MM.1S (cell line): ENCODE results near the gene BTD.

Experiments
- DNase-seq: peaks from one replicate; pipeline ENCODE4 v3.0.0-alpha.2; 2015
- H2AFZ ChIP-seq: fragments of 300-600 bp; sonication (generic); 2 replicates; pipeline ENCODE4 v1.6.0; 2016; ENCODE audit warnings: antibody characterized with exemption, low read length
- H3F3A ChIP-seq: fragments of 300-600 bp; sonication (generic); 2 replicates; pipeline ENCODE4 v1.6.1; 2016; ENCODE audit warnings: mild to moderate bottlenecking, antibody characterized with exemption, low read length, moderate library complexity, mixed read lengths; ENCODE audit not compliant: insufficient read depth
- H3K27ac ChIP-seq: fragments of 300-600 bp; sonication (generic); 2 replicates; pipeline ENCODE4 v1.5.1; 2016; ENCODE audit warnings: mild to moderate bottlenecking, low read length
- H3K27me3 ChIP-seq: fragments of 300-600 bp; sonication (generic); replicated peaks from 2 replicates; pipeline ENCODE4 v1.6.0; 2016; ENCODE audit warnings: low read length; ENCODE audit not compliant: insufficient read depth
- H3K36me3 ChIP-seq: fragments of 300-600 bp; sonication (generic); replicated peaks from 2 replicates; pipeline ENCODE4 v1.6.1; 2016; ENCODE audit warnings: mild to moderate bottlenecking, low read length, mixed read lengths; ENCODE audit not compliant: insufficient read depth
- H3K4me1 ChIP-seq: fragments of 300-600 bp; sonication (generic); 2 replicates; pipeline ENCODE4 v1.6.1; 2016; ENCODE audit warnings: low read length, mixed read lengths
- H3K4me2 ChIP-seq: fragments of 300-600 bp; sonication (generic); 2 replicates; pipeline ENCODE4 v1.6.0; 2016; ENCODE audit warnings: low read depth, low read length
- H3K4me3 ChIP-seq: fragments of 300-600 bp; sonication (generic); 2 replicates; pipeline ENCODE4 v1.5.1; 2016; ENCODE audit warnings: low read length, mixed read lengths
- H3K79me2 ChIP-seq: fragments of 300-600 bp; sonication (generic); 2 replicates; pipeline ENCODE4 v1.6.1; 2016; ENCODE audit warnings: mixed run types, low read length, mixed read lengths
- H3K9ac ChIP-seq: fragments of 300-600 bp; sonication (generic); 2 replicates; pipeline ENCODE4 v1.6.1; 2016; ENCODE audit warnings: low read length, mixed read lengths
- H3K9me2 ChIP-seq: fragments of 300-600 bp; sonication (generic); replicated peaks from 2 replicates; pipeline ENCODE4 v1.6.1; 2016; ENCODE audit warnings: mild to moderate bottlenecking, low read length, mixed read lengths; ENCODE audit not compliant: insufficient read depth
- H3K9me3 ChIP-seq: fragments of 300-600 bp; sonication (generic); replicated peaks from 2 replicates; pipeline ENCODE4 v1.6.1; 2016; ENCODE audit warnings: mild to moderate bottlenecking, low read length, mixed read lengths; ENCODE audit not compliant: insufficient read depth
- H4K20me1 ChIP-seq: fragments of 300-600 bp; sonication (generic); 2 replicates; pipeline ENCODE4 v1.6.1; 2016; ENCODE audit warnings: mild to moderate bottlenecking, low read length, moderate library complexity, mixed read lengths; ENCODE audit not compliant: insufficient read depth
- CTCF ChIP-seq: fragments of 300-600 bp; sonication (generic); IDR thresholded peaks from 2 replicates; pipeline ENCODE4 v1.5.1; 2016; ENCODE audit warnings: antibody characterized with exemption, low read length, mixed read lengths
- EZH2 ChIP-seq: fragments of 300-600 bp; sonication (generic); optimal IDR thresholded peaks from 2 replicates; pipeline ENCODE3; 2017; ENCODE audit warnings: low read depth, mild to moderate bottlenecking, antibody characterized with exemption, low read length, mixed read lengths
- EZH2phosphoT487 ChIP-seq: fragments of 300-600 bp; sonication (generic); IDR thresholded peaks from 2 replicates; pipeline ENCODE4 v1.6.1; 2018; ENCODE audit warnings: antibody characterized with exemption, low read length

BTD gene

GRCh38 chr3:15635121-15635661, 33.6 kb downstream of the BTD start:
- no peak for DNase-seq
- no peak overlapping the region for H3K4me2 ChIP-seq
- TF ChIP-seq CTCF (no peak), EZH2phosphoT487 (no peak), EZH2 (no peak)
- no peak overlapping the region for H2AFZ ChIP-seq
- H3K9me2 ChIP-seq: no peaks in the 10 kb centered on the region
- no peaks in the 10 kb centered on the region for H3K36me3 ChIP-seq
- H3K27ac ChIP-seq: no peak overlapping the region
- H3F3A ChIP-seq: peaks cover 10% of the 10 kb centered on the region
- peaks cover 29% of the 10 kb centered on the region for H3K4me1 ChIP-seq
- no peak overlapping the region for H3K4me3 ChIP-seq
- no peaks in the 10 kb centered on the region for H3K9me3 ChIP-seq
- no peaks in the 10 kb centered on the region for H3K79me2 ChIP-seq
- H3K9ac ChIP-seq: no peak overlapping the region
- H3K27me3 ChIP-seq: no peaks in the 10 kb centered on the region
- no peaks in the 10 kb centered on the region for H4K20me1 ChIP-seq

GRCh38 chr3:15636028-15636709, 34.6 kb downstream of the BTD start:
- no peaks in the 10 kb centered on the region for H3K9me2 ChIP-seq
- no peak overlapping the region for H3K27ac ChIP-seq
- peaks cover 22% of the 10 kb centered on the region for H3K4me1 ChIP-seq
- no peaks in the 10 kb centered on the region for H4K20me1 ChIP-seq
- H3K4me2 ChIP-seq: no peak overlapping the region
- DNase-seq: no peak
- H3K27me3 ChIP-seq: no peaks in the 10 kb centered on the region
- no peak for TF ChIP-seq CTCF
- no peak for TF ChIP-seq EZH2
- TF ChIP-seq EZH2phosphoT487: no peak
- peaks cover 10% of the 10 kb centered on the region for H3F3A ChIP-seq
- H3K36me3 ChIP-seq: no peaks in the 10 kb centered on the region
- no peaks in the 10 kb centered on the region for H3K9me3 ChIP-seq
- no peak overlapping the region for H2AFZ ChIP-seq
- no peak overlapping the region for H3K4me3 ChIP-seq
- H3K79me2 ChIP-seq: no peaks in the 10 kb centered on the region
- no peak overlapping the region for H3K9ac ChIP-seq

- peaks cover 22% of the 10 kb centered on the region for H3K4me1 ChIP-seq
- no peaks in the 10 kb centered on the region for H3K27me3 ChIP-seq
- DNase-seq: peak; percentile 65
- H3K4me2 ChIP-seq: peak overlapping the region; percentile 35
- H3K9ac ChIP-seq: peak overlapping the region; percentile 5; the same call in 1 of the 2 replicates
- H4K20me1 ChIP-seq: no peaks in the 10 kb centered on the region
- peaks cover 10% of the 10 kb centered on the region for H3F3A ChIP-seq
- H3K9me2 ChIP-seq: no peaks in the 10 kb centered on the region
- H3K27ac ChIP-seq: peak overlapping the region; percentile 64; the same call in 1 of the 2 replicates
- no peaks in the 10 kb centered on the region for H3K36me3 ChIP-seq
- H3K79me2 ChIP-seq: no peaks in the 10 kb centered on the region
- H3K9me3 ChIP-seq: no peaks in the 10 kb centered on the region
- H2AFZ ChIP-seq: no peak overlapping the region
- no peak overlapping the region for H3K4me3 ChIP-seq
- TF ChIP-seq EZH2 (no peak), EZH2phosphoT487 (no peak), CTCF (no peak; the same call in 1 of the 2 replicates)
Measured at GRCh38 chr3:15637131-15637951, 35.8 kb downstream of the BTD start.
